SK-MEL-5 (cell line): ENCODE measurements around the gene BEST4. TPM values are rescaled to one million over a fixed set of nuclear protein-coding genes. Genes with fewer than 3 reads are reported as not detected.
"Not testable (repeated sequence)": the region's sequence is repeated elsewhere in the genome, so short reads cannot be mapped to it uniquely, and the experiment has no call there.

Experiments used
- DNase-seq: peaks from one replicate; pipeline ENCODE4 v3.0.0-alpha.2; 2016; ENCODE audit warnings: low read depth, low spot score
- in situ Hi-C: cut with HindIII; loops from 2 replicates; pipeline ENCODE4 v1.10.0; 2016; ENCODE audit warnings: low sequenced_read_pairs, high pct_unique_total_duplicates, low pct_unique_long_range_greater_than_20kb
- total RNA-seq: library from RNA; depleted of rRNA; stranded (reverse); fragments of >200 nt; shearing (Covaris generic); gene quantifications from 2 replicates; pipeline ENCODE4 v1.2.3, GENCODE V29; 2014

Gene BEST4
- total RNA-seq, 1 experiment from 2014 or later, result not detected

GRCh38 chr1:44821240-44821715 is 33.3 kb upstream of the BEST4 start:
- in situ Hi-C loops, result no loop called here

GRCh38 chr1:44820328-44821239 is 32.6 kb upstream of the BEST4 start:
- DNase-seq, result no peak
- in situ Hi-C loops, result no loop called here

More at GRCh38 chr1:44821240-44821715, 33.3 kb upstream of the BEST4 start:
- DNase-seq, result no peak

- in situ Hi-C loops, result no loop called here
- peak; percentile 95 for DNase-seq
These were observed 31.8 kb upstream of the BEST4 start for GRCh38 chr1:44819608-44820327.

- in situ Hi-C loops, result no loop called here
These were observed 31.2 kb upstream of the BEST4 start for GRCh38 chr1:44819196-44819607.

GRCh38 chr1:44817771-44818495 is 30.0 kb upstream of the BEST4 start:
- in situ Hi-C loops, result no loop called here
- DNase-seq, result no peak

More at GRCh38 chr1:44819196-44819607, 31.2 kb upstream of the BEST4 start:
- no peak for DNase-seq

- in situ Hi-C loops, result no loop called here
- no peak for DNase-seq
These were observed 29.3 kb upstream of the BEST4 start for GRCh38 chr1:44817307-44817706.

- in situ Hi-C loops, DNase-seq: not testable (repeated sequence)
These were observed 28.0 kb upstream of the BEST4 start for GRCh38 chr1:44815926-44816325.

GRCh38 chr1:44812822-44813543 is 25.0 kb upstream of the BEST4 start:
- DNase-seq, result no peak
- in situ Hi-C loops, result no loop called here

- in situ Hi-C loops, result no loop called here
- DNase-seq, result no peak
These were observed 23.3 kb upstream of the BEST4 start for GRCh38 chr1:44811234-44811633.

GRCh38 chr1:44810762-44811105 is 22.8 kb upstream of the BEST4 start:
- in situ Hi-C loops, DNase-seq: not testable (repeated sequence)

GRCh38 chr1:44810101-44810761 is 22.3 kb upstream of the BEST4 start:
- in situ Hi-C loops, result no loop called here
- no peak for DNase-seq

GRCh38 chr1:44808938-44809917 is 21.3 kb upstream of the BEST4 start:
- in situ Hi-C loops, result no loop called here
- DNase-seq, result no peak

- no peak for DNase-seq
- in situ Hi-C loops, result no loop called here
These were observed 20.3 kb upstream of the BEST4 start, which contains the start of gene BTBD19 for GRCh38 chr1:44808063-44808937. BTBD19 (plus strand) TSS chr1:44808523; CDS start chr1:44808821, 298 bp downstream.

GRCh38 chr1:44807364-44808062 is 19.5 kb upstream of the BEST4 start:
- DNase-seq, result peak; percentile 90
- in situ Hi-C loops, result no loop called here
